GM21367 (cell line): ENCODE results near the gene ZNF740.
"Not testable (repeated sequence)": the region's sequence is repeated elsewhere in the genome, so short reads cannot be mapped to it uniquely, and the experiment has no call there.

Experiments used
- ATAC-seq: cut with Tn5 transposase; IDR thresholded peaks from one replicate; pipeline ENCODE4 v1.9.1; 2021; ENCODE audit not compliant: unreplicated experiment

Gene ZNF740

GRCh38 chr12:53180220-53180930 is at the start of gene ZNF740, which contains the start of gene CSAD:
TSS of gene ZNF740 (plus strand) at chr12:53180722. CDS start at chr12:53181984, 1,262 bp downstream.
TSS of gene CSAD (minus strand) at chr12:53180925. CDS start at chr12:53173470, 7,455 bp downstream.
- peak; percentile 85 for ATAC-seq

GRCh38 chr12:53131844-53132243 is 48.7 kb upstream of the ZNF740 start:
- ATAC-seq, result no peak

GRCh38 chr12:53133722-53134121 is 46.8 kb upstream of the ZNF740 start:
- ATAC-seq, result no peak

- ATAC-seq, result no peak
Observed at GRCh38 chr12:53143355-53143754, 37.2 kb upstream of the ZNF740 start.

- ATAC-seq, result no peak
Observed at GRCh38 chr12:53145383-53146260, 34.9 kb upstream of the ZNF740 start.

GRCh38 chr12:53147181-53147580 is 33.3 kb upstream of the ZNF740 start:
- ATAC-seq, result no peak

GRCh38 chr12:53147653-53148052 is 32.9 kb upstream of the ZNF740 start:
- ATAC-seq, result no peak

GRCh38 chr12:53151039-53151438 is 29.5 kb upstream of the ZNF740 start:
- no peak for ATAC-seq

- ATAC-seq, result no peak
Observed at GRCh38 chr12:53152390-53152789, 28.1 kb upstream of the ZNF740 start.

- ATAC-seq, result no peak
Observed at GRCh38 chr12:53159195-53159839, 21.2 kb upstream of the ZNF740 start.

- no peak for ATAC-seq
Observed at GRCh38 chr12:53160000-53160399, 20.5 kb upstream of the ZNF740 start.

- ATAC-seq, result no peak
Observed at GRCh38 chr12:53160673-53161072, 19.8 kb upstream of the ZNF740 start.

- ATAC-seq, result no peak
Observed at GRCh38 chr12:53161119-53161911, 19.2 kb upstream of the ZNF740 start.

- not testable (repeated sequence) for ATAC-seq
Observed at GRCh38 chr12:53163008-53163407, 17.5 kb upstream of the ZNF740 start.

- no peak for ATAC-seq
Observed at GRCh38 chr12:53166837-53167236, 13.7 kb upstream of the ZNF740 start.

GRCh38 chr12:53169644-53170043 is 10.9 kb upstream of the ZNF740 start:
- no peak for ATAC-seq

GRCh38 chr12:53170215-53170614 is 10.3 kb upstream of the ZNF740 start:
- no peak for ATAC-seq

- ATAC-seq, result no peak
Observed at GRCh38 chr12:53170876-53171724, 9.4 kb upstream of the ZNF740 start.

- ATAC-seq, result no peak
Observed at GRCh38 chr12:53171725-53172329, 8.7 kb upstream of the ZNF740 start.
